Measurements from ENCODE around the gene TOX2.

Gene TOX2

DNA sequence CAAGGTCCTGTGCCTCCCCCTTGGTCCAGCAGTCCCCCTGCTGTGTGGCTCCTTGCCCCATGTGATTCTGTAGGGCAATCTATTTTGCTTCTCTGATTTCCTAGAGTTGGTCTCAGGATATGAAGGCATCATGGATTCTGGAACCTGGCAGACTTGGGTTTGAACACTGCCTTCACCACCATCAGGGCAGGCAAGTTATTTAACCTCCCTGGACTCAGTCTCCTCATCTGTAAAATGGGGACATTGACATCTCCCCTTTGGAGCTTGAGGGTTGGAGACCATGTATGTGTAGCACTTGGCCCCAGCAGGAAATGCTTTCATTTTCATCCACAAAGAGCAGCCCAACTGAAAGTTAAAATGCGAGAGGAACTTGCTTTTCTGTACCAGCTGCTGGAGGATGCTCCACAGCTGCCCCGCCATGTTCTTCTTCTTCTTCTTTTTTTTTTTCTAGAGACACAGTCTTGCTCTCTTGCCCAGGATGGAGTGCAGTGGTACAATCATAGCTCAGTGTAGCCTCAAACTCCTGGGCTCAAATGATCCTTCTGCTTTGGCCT is 6.7 kb downstream of the TOX2 start:
- CTCF ChIA-PET: no interaction called here
- DNase-seq (ENCODE audit: extremely low spot score): no peak
- no peak for TF ChIP-seq FOXK2 (IDR thresholded peaks at IDR 0.05)
- no peak for TF ChIP-seq ZNF384 (IDR thresholded peaks at IDR 0.05)
- TF ChIP-seq L3MBTL2 (conservative IDR thresholded peaks at IDR 0.05): no peak
- TF ChIP-seq TARDBP (IDR thresholded peaks at IDR 0.05): no peak
- no peak for TF ChIP-seq FOXM1 (IDR thresholded peaks at IDR 0.05; ENCODE audit: borderline replicate concordance)
- no peak for TF ChIP-seq PKNOX1 (IDR thresholded peaks at IDR 0.05)
- TF ChIP-seq BHLHE40 (IDR thresholded peaks at IDR 0.05; ENCODE audit: borderline replicate concordance): no peak
- no peak for TF ChIP-seq FOXA1 (IDR thresholded peaks at IDR 0.05)
- no peak for TF ChIP-seq CTBP1 (IDR thresholded peaks at IDR 0.05; ENCODE audit: borderline replicate concordance)
- TF ChIP-seq HDGF (IDR thresholded peaks at IDR 0.05; ENCODE audit: borderline replicate concordance): no peak
- no peak for TF ChIP-seq ARNT (IDR thresholded peaks at IDR 0.05)
- no peak for TF ChIP-seq SUZ12 (IDR thresholded peaks at IDR 0.05)
- TF ChIP-seq SP1 (IDR thresholded peaks at IDR 0.05): no peak
- no peak for TF ChIP-seq ELF4 (IDR thresholded peaks at IDR 0.05)
- TF ChIP-seq NFRKB (IDR thresholded peaks at IDR 0.05): no peak
- TF ChIP-seq LEF1 (IDR thresholded peaks at IDR 0.05; ENCODE audit: borderline replicate concordance): no peak
- POLR2A ChIA-PET: no interaction called here

DNA sequence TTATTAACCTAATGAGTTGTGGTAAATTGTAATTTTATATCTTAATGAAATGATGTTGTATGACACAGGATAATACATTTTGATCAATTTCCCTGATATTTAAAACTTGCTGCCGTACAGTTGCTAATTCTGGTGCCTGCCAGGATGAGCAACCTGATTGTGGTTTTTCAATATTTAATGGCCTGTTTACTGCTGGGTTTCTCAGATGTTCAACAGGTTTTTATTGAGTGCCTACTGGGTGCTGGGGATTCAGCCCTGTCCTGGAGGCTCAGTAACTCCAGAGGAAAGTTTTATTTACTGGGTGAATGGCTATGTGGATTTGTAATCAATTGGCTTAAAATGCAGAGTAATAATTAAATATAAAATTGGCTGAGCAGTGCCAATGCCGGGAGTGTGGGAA is 8.0 kb downstream of the TOX2 start:
- no peak for DNase-seq (ENCODE audit: extremely low spot score)
- ChIA-PET POLR2A (no interaction called here), CTCF (no interaction called here)
- TF ChIP-seq FOXK2 (IDR thresholded peaks at IDR 0.05) (no peak), TARDBP (IDR thresholded peaks at IDR 0.05) (no peak), HDGF (IDR thresholded peaks at IDR 0.05; ENCODE audit: borderline replicate concordance) (no peak), ARNT (IDR thresholded peaks at IDR 0.05) (no peak)

DNA sequence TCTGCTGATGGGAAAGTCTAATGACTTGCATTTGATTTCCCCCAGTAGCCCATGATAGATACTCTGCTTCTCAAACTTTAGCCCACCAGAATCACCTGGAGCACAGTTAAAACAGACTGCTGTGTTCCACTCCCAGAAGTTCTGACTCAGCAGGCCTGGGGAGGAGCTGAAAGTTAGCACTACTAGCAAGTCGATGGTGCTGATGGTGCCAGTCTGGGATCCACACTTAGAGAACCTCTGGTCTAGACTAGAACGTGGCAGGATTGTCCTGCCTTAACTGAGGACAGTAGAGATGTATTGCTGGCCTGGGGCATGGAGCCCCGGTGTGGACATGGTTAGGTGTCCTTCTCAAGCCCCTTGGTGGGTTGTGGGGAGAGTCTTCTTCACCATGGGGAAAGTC is 8.7 kb downstream of the TOX2 start:
- ChIA-PET POLR2A (no interaction called here), CTCF (no interaction called here)
- TF ChIP-seq ARNT (IDR thresholded peaks at IDR 0.05): no peak
- no peak for TF ChIP-seq NFRKB (IDR thresholded peaks at IDR 0.05)
- no peak for TF ChIP-seq CTBP1 (IDR thresholded peaks at IDR 0.05; ENCODE audit: borderline replicate concordance)
- no peak for TF ChIP-seq L3MBTL2 (conservative IDR thresholded peaks at IDR 0.05)
- no peak for TF ChIP-seq TARDBP (IDR thresholded peaks at IDR 0.05)
- no peak for TF ChIP-seq HDGF (IDR thresholded peaks at IDR 0.05; ENCODE audit: borderline replicate concordance)
- TF ChIP-seq SP1 (IDR thresholded peaks at IDR 0.05): no peak
- no peak for TF ChIP-seq FOXA1 (IDR thresholded peaks at IDR 0.05)
- no peak for TF ChIP-seq FOXM1 (IDR thresholded peaks at IDR 0.05; ENCODE audit: borderline replicate concordance)
- TF ChIP-seq BHLHE40 (IDR thresholded peaks at IDR 0.05; ENCODE audit: borderline replicate concordance): no peak
- no peak for TF ChIP-seq FOXK2 (IDR thresholded peaks at IDR 0.05)
- TF ChIP-seq SUZ12 (IDR thresholded peaks at IDR 0.05): no peak
- no peak for TF ChIP-seq LEF1 (IDR thresholded peaks at IDR 0.05; ENCODE audit: borderline replicate concordance)
- TF ChIP-seq PKNOX1 (IDR thresholded peaks at IDR 0.05): no peak
- no peak for DNase-seq (ENCODE audit: extremely low spot score)

GRCh38 chr20:43923917-43924316 is 9.3 kb downstream of the TOX2 start:
- ChIA-PET POLR2A (no interaction called here), CTCF (no interaction called here)
- no peak for TF ChIP-seq ELF4 (IDR thresholded peaks at IDR 0.05)
- no peak for TF ChIP-seq FOXM1 (IDR thresholded peaks at IDR 0.05; ENCODE audit: borderline replicate concordance)
- TF ChIP-seq HDGF (IDR thresholded peaks at IDR 0.05; ENCODE audit: borderline replicate concordance): no peak
- TF ChIP-seq SUZ12 (IDR thresholded peaks at IDR 0.05): no peak
- TF ChIP-seq FOXA1 (IDR thresholded peaks at IDR 0.05): no peak
- no peak for TF ChIP-seq TARDBP (IDR thresholded peaks at IDR 0.05)
- no peak for TF ChIP-seq CTBP1 (IDR thresholded peaks at IDR 0.05; ENCODE audit: borderline replicate concordance)
- TF ChIP-seq PKNOX1 (IDR thresholded peaks at IDR 0.05): no peak
- no peak for TF ChIP-seq NFRKB (IDR thresholded peaks at IDR 0.05)
- no peak for TF ChIP-seq ARNT (IDR thresholded peaks at IDR 0.05)
- TF ChIP-seq LEF1 (IDR thresholded peaks at IDR 0.05; ENCODE audit: borderline replicate concordance): no peak
- no peak for TF ChIP-seq ZNF384 (IDR thresholded peaks at IDR 0.05)
- TF ChIP-seq L3MBTL2 (conservative IDR thresholded peaks at IDR 0.05): no peak
- no peak for TF ChIP-seq BHLHE40 (IDR thresholded peaks at IDR 0.05; ENCODE audit: borderline replicate concordance)
- no peak for DNase-seq (ENCODE audit: extremely low spot score)

GRCh38 chr20:43925215-43925614 is 10.6 kb downstream of the TOX2 start:
- no peak for DNase-seq (ENCODE audit: extremely low spot score)
- CTCF ChIA-PET: interaction anchor here (0.6 kb wide), 1 partner anchor 40 kb away, joined by 3 read pairs; no protein-coding TSS in a partner anchor
- POLR2A ChIA-PET: no interaction called here
- TF ChIP-seq SUZ12 (IDR thresholded peaks at IDR 0.05) (no peak), LEF1 (IDR thresholded peaks at IDR 0.05; ENCODE audit: borderline replicate concordance) (no peak), HDGF (IDR thresholded peaks at IDR 0.05; ENCODE audit: borderline replicate concordance) (no peak), FOXA1 (IDR thresholded peaks at IDR 0.05) (no peak), ARNT (IDR thresholded peaks at IDR 0.05) (no peak), ELF4 (IDR thresholded peaks at IDR 0.05) (no peak), PKNOX1 (IDR thresholded peaks at IDR 0.05) (no peak), NFRKB (IDR thresholded peaks at IDR 0.05) (no peak), L3MBTL2 (conservative IDR thresholded peaks at IDR 0.05) (no peak), ZNF384 (IDR thresholded peaks at IDR 0.05) (no peak), BHLHE40 (IDR thresholded peaks at IDR 0.05; ENCODE audit: borderline replicate concordance) (no peak), CTBP1 (IDR thresholded peaks at IDR 0.05; ENCODE audit: borderline replicate concordance) (no peak)
